SU-DHL-6 (cell line): ENCODE data around the gene AMN.

Source experiments
- H2AFZ ChIP-seq: fragments of 200-600 bp; sonication (generic); 2 replicates; pipeline ENCODE4 v1.6.1; 2014; ENCODE audit warnings: low read depth, mild to moderate bottlenecking, moderate library complexity, mixed read lengths, antibody characterized with exemption, low read length; ENCODE audit not compliant: severe bottlenecking
- H3F3A ChIP-seq: fragments of 200-600 bp; shearing (Covaris generic); 2 replicates; pipeline ENCODE4 v1.6.0; 2016; ENCODE audit warnings: antibody characterized with exemption, mild to moderate bottlenecking; ENCODE audit not compliant: insufficient read depth
- H3K27ac ChIP-seq: fragments of 200-600 bp; sonication (generic); 2 replicates; pipeline ENCODE4 v1.5.1; 2016; ENCODE audit warnings: low read depth, mild to moderate bottlenecking, low read length, moderate library complexity, mixed read lengths
- H3K27me3 ChIP-seq: fragments of 200-600 bp; sonication (generic), shearing (Covaris generic); 2 replicates; pipeline ENCODE4 v1.6.0; 2014; ENCODE audit warnings: mild to moderate bottlenecking, low read length
- H3K36me3 ChIP-seq: fragments of 200-600 bp; sonication (generic); 2 replicates; pipeline ENCODE4 v1.6.1; 2014; ENCODE audit warnings: mild to moderate bottlenecking, low read length, mixed read lengths
- H3K4me2 ChIP-seq: fragments of 300-600, 200-600 bp; shearing (Covaris generic), sonication (generic); 2 replicates; pipeline ENCODE4 v1.6.0; 2014; ENCODE audit warnings: low read length, low read depth, mild to moderate bottlenecking; ENCODE audit not compliant: poor library complexity, severe bottlenecking
- H3K4me3 ChIP-seq: fragments of 200-600 bp; sonication (generic); 2 replicates; pipeline ENCODE4 v1.5.1; 2014; ENCODE audit warnings: antibody characterized with exemption, low read length, mild to moderate bottlenecking, mixed read lengths; ENCODE audit not compliant: insufficient read depth, poor library complexity, severe bottlenecking
- H3K79me2 ChIP-seq: fragments of 200-600 bp; sonication (generic); 2 replicates; pipeline ENCODE4 v1.6.1; 2014; ENCODE audit warnings: mild to moderate bottlenecking, low read length, moderate library complexity; ENCODE audit not compliant: insufficient read depth
- H3K9ac ChIP-seq: fragments of 200-600 bp; sonication (generic); 2 replicates; pipeline ENCODE4 v1.7.0; 2014; ENCODE audit warnings: mild to moderate bottlenecking, low read length
- H3K9me2 ChIP-seq: fragments of 200-600 bp; sonication (generic); replicated peaks from 2 replicates; pipeline ENCODE4 v1.6.1; 2014; ENCODE audit warnings: low read length; ENCODE audit not compliant: insufficient read depth
- H3K9me3 ChIP-seq: fragments of 200-600 bp; sonication (generic); 2 replicates; pipeline ENCODE4 v1.6.1; 2014; ENCODE audit warnings: low read length, mixed read lengths; ENCODE audit not compliant: insufficient read depth
- H4K20me1 ChIP-seq: fragments of 200-600 bp; sonication (generic); 2 replicates; pipeline ENCODE4 v1.6.1; 2014; ENCODE audit warnings: low read depth, mild to moderate bottlenecking, antibody characterized with exemption, low read length, moderate library complexity, mixed read lengths
- CTCF ChIP-seq: fragments of 200-600 bp; sonication (generic); IDR thresholded peaks from one replicate; pipeline ENCODE4 v1.5.1; 2017; ENCODE audit warnings: antibody characterized with exemption, mild to moderate bottlenecking, low read length, moderate library complexity; ENCODE audit not compliant: insufficient read depth, poor library complexity, severe bottlenecking
- EZH2phosphoT487 ChIP-seq: fragments of 200-600 bp; sonication (generic), shearing (Covaris generic); conservative IDR thresholded peaks from 2 replicates; pipeline ENCODE4 v1.6.1; 2018; ENCODE audit warnings: mild to moderate bottlenecking, antibody characterized with exemption, low read length, moderate library complexity, mixed read lengths

Gene AMN

GRCh38 chr14:102940729-102941362 is 18.4 kb downstream of the AMN start:
- H3K79me2 ChIP-seq = no peaks in the 10 kb centered on the region
- no peaks in the 10 kb centered on the region for H3K27me3 ChIP-seq
- no peak overlapping the region for H3K4me3 ChIP-seq
- peaks cover 10% of the 10 kb centered on the region for H3F3A ChIP-seq
- peak overlapping the region; percentile 80 for H3K27ac ChIP-seq
- peak overlapping the region; percentile 40 for H3K4me2 ChIP-seq
- H3K9ac ChIP-seq = peak overlapping the region; percentile 7; the same call in 1 of the 2 replicates
- H4K20me1 ChIP-seq = no peaks in the 10 kb centered on the region
- no peaks in the 10 kb centered on the region for H3K9me2 ChIP-seq
- H2AFZ ChIP-seq = no peak overlapping the region
- H3K9me3 ChIP-seq = no peaks in the 10 kb centered on the region
- TF ChIP-seq CTCF (no peak), EZH2phosphoT487 (no peak)
- H3K36me3 ChIP-seq = no peaks in the 10 kb centered on the region

- Histone ChIP-seq H3K9ac (peak overlapping the region; percentile 7; the same call in 1 of the 2 replicates), H3K79me2 (no peaks in the 10 kb centered on the region), H2AFZ (no peak overlapping the region), H3F3A (peaks cover 7% of the 10 kb centered on the region), H3K27me3 (no peaks in the 10 kb centered on the region), H4K20me1 (no peaks in the 10 kb centered on the region), H3K9me2 (no peaks in the 10 kb centered on the region), H3K4me3 (no peak overlapping the region), H3K27ac (peak overlapping the region; percentile 80), H3K36me3 (no peaks in the 10 kb centered on the region), H3K9me3 (no peaks in the 10 kb centered on the region), H3K4me2 (peak overlapping the region; percentile 40)
- no peak for TF ChIP-seq CTCF
- no peak for TF ChIP-seq EZH2phosphoT487
Observed at GRCh38 chr14:102941419-102942011, 19.1 kb downstream of the AMN start.

GRCh38 chr14:102942069-102942468 is 19.6 kb downstream of the AMN start:
- H3K4me3 ChIP-seq = no peak overlapping the region
- H3K79me2 ChIP-seq = no peaks in the 10 kb centered on the region
- H4K20me1 ChIP-seq = no peaks in the 10 kb centered on the region
- H3K27ac ChIP-seq = peak overlapping the region; percentile 80
- peak overlapping the region; percentile 40 for H3K4me2 ChIP-seq
- H3K36me3 ChIP-seq = no peaks in the 10 kb centered on the region
- TF ChIP-seq EZH2phosphoT487 = no peak
- no peak for TF ChIP-seq CTCF
- no peaks in the 10 kb centered on the region for H3K27me3 ChIP-seq
- H3K9me2 ChIP-seq = no peaks in the 10 kb centered on the region
- no peak overlapping the region for H3K9ac ChIP-seq
- H3F3A ChIP-seq = peaks cover 7% of the 10 kb centered on the region
- no peaks in the 10 kb centered on the region for H3K9me3 ChIP-seq
- no peak overlapping the region for H2AFZ ChIP-seq
